DND-41 (cell line): Measurements from ENCODE around the gene CX3CR1.

Source experiments
- ATAC-seq: fragments of 200-7000 bp; cut with Tn5 transposase; 3 replicates; pipeline ENCODE4 v1.9.1; 2021; ENCODE audit warnings: low read depth; ENCODE audit not compliant: insufficient read depth
- DNase-seq: peaks from one replicate; pipeline ENCODE4 v3.0.0-alpha.2; 2020
- H2AFZ ChIP-seq: 2 replicates; pipeline ENCODE4 v1.6.0; 2012; ENCODE audit warnings: low read depth, low read length
- H3K27ac ChIP-seq: 2 replicates; pipeline ENCODE4 v1.5.1; 2012; ENCODE audit warnings: low read length, inconsistent platforms
- H3K27me3 ChIP-seq: fragments of 200-600 bp; sonication (generic); 2 replicates; pipeline ENCODE4 v1.6.0; 2012; ENCODE audit warnings: low read length, mild to moderate bottlenecking, inconsistent platforms; ENCODE audit not compliant: insufficient read depth, poor library complexity
- H3K36me3 ChIP-seq: 2 replicates; pipeline ENCODE4 v1.5.1; 2012; ENCODE audit warnings: low read length, inconsistent platforms; ENCODE audit not compliant: insufficient read depth
- H3K4me1 ChIP-seq: 2 replicates; pipeline ENCODE4 v1.5.1; 2012; ENCODE audit warnings: mild to moderate bottlenecking, low read length; ENCODE audit not compliant: insufficient read depth
- H3K4me2 ChIP-seq: 2 replicates; pipeline ENCODE4 v1.6.0; 2012; ENCODE audit warnings: mild to moderate bottlenecking, moderate library complexity, low read length, inconsistent platforms; ENCODE audit not compliant: insufficient read depth
- H3K4me3 ChIP-seq, 2 experiments: fragments of 200-600 bp in 1 of 2; shearing (Covaris generic) in 1 of 2; 2 replicates each; pipeline ENCODE4 v1.5.1; 2012 to 2016; ENCODE audit warnings: inconsistent platforms in 2 of 2, low read length in 2 of 2, mild to moderate bottlenecking in 2 of 2, low read depth in 1 of 2, moderate library complexity in 1 of 2
- H3K79me2 ChIP-seq: 2 replicates; pipeline ENCODE4 v1.6.0; 2012; ENCODE audit warnings: low read length, inconsistent platforms; ENCODE audit not compliant: insufficient read depth
- H3K9ac ChIP-seq: 2 replicates; pipeline ENCODE4 v1.6.0; 2012; ENCODE audit warnings: low read depth, mild to moderate bottlenecking, inconsistent platforms, low read length, moderate library complexity
- H3K9me3 ChIP-seq: 2 replicates; pipeline ENCODE4 v1.5.1; 2012; ENCODE audit warnings: low read length, moderate library complexity, mild to moderate bottlenecking, inconsistent platforms; ENCODE audit not compliant: insufficient read depth, severe bottlenecking
- H4K20me1 ChIP-seq: 2 replicates; pipeline ENCODE4 v1.6.0; 2012; ENCODE audit warnings: low read length; ENCODE audit not compliant: insufficient read depth
- CTCF ChIP-seq: IDR thresholded peaks from 2 replicates; pipeline ENCODE4 v1.5.1; 2012; ENCODE audit warnings: borderline replicate concordance, low read length, moderate library complexity, mild to moderate bottlenecking; ENCODE audit not compliant: poor library complexity, severe bottlenecking; ENCODE audit errors: extremely low read depth
- EZH2 ChIP-seq: IDR thresholded peaks from 3 replicates; pipeline ENCODE4 v1.6.1; 2012; ENCODE audit warnings: borderline replicate concordance, low read depth, mild to moderate bottlenecking, moderate library complexity, low read length, inconsistent platforms; ENCODE audit not compliant: severe bottlenecking

CX3CR1 gene

GRCh38 chr3:39275963-39276593, 3.8 kb downstream of the CX3CR1 start:
- Histone ChIP-seq H3K9me3 (no peaks in the 10 kb centered on the region), H4K20me1 (no peaks in the 10 kb centered on the region), H3K4me1 (peaks cover 9% of the 10 kb centered on the region), H3K27me3 (no peaks in the 10 kb centered on the region), H3K4me2 (no peak overlapping the region), H3K4me3 (no peak overlapping the region), H3K27ac (no peak overlapping the region), H3K36me3 (no peaks in the 10 kb centered on the region), H3K79me2 (no peaks in the 10 kb centered on the region), H2AFZ (no peak overlapping the region), H3K9ac (no peak overlapping the region)
- ATAC-seq (no peak), DNase-seq (no peak)
- TF ChIP-seq CTCF (no peak), EZH2 (no peak)

- H3K4me1 ChIP-seq: peaks cover 9% of the 10 kb centered on the region
- no peak overlapping the region for H3K9ac ChIP-seq
- no peak for DNase-seq
- no peaks in the 10 kb centered on the region for H3K36me3 ChIP-seq
- H3K27me3 ChIP-seq: no peaks in the 10 kb centered on the region
- no peak overlapping the region for H2AFZ ChIP-seq
- TF ChIP-seq CTCF: no peak
- no peak for TF ChIP-seq EZH2
- no peak overlapping the region for H3K27ac ChIP-seq
- H3K4me3 ChIP-seq: no peak overlapping the region
- H3K79me2 ChIP-seq: no peaks in the 10 kb centered on the region
- H3K9me3 ChIP-seq: no peaks in the 10 kb centered on the region
- no peaks in the 10 kb centered on the region for H4K20me1 ChIP-seq
- no peak overlapping the region for H3K4me2 ChIP-seq
- ATAC-seq: no peak
Measured at GRCh38 chr3:39275052-39275451, 4.8 kb downstream of the CX3CR1 start.

- ATAC-seq: no peak
- Histone ChIP-seq H3K27me3 (no peaks in the 10 kb centered on the region), H3K27ac (no peak overlapping the region), H3K36me3 (no peaks in the 10 kb centered on the region), H3K79me2 (no peaks in the 10 kb centered on the region), H4K20me1 (no peaks in the 10 kb centered on the region), H3K4me3 (no peak overlapping the region), H3K9me3 (no peaks in the 10 kb centered on the region), H2AFZ (no peak overlapping the region), H3K9ac (no peak overlapping the region), H3K4me1 (peaks cover 9% of the 10 kb centered on the region), H3K4me2 (no peak overlapping the region)
- DNase-seq: no peak
- no peak for TF ChIP-seq EZH2
Measured at GRCh38 chr3:39273119-39273518, 6.7 kb downstream of the CX3CR1 start.

- H3K4me1 ChIP-seq: peaks cover 8% of the 10 kb centered on the region
- no peak overlapping the region for H3K27ac ChIP-seq
- no peaks in the 10 kb centered on the region for H3K36me3 ChIP-seq
- H3K4me3 ChIP-seq: no peak overlapping the region
- no peak for DNase-seq
- no peaks in the 10 kb centered on the region for H3K27me3 ChIP-seq
- no peak for ATAC-seq
- H3K4me2 ChIP-seq: no peak overlapping the region
- no peak overlapping the region for H3K9ac ChIP-seq
- H3K79me2 ChIP-seq: no peaks in the 10 kb centered on the region
- no peak overlapping the region for H2AFZ ChIP-seq
- TF ChIP-seq CTCF (no peak), EZH2 (no peak)
- no peaks in the 10 kb centered on the region for H4K20me1 ChIP-seq
- no peaks in the 10 kb centered on the region for H3K9me3 ChIP-seq
Measured at GRCh38 chr3:39272191-39272590, 7.6 kb downstream of the CX3CR1 start.
